GM19468 (cell line): ENCODE measurements around the gene HCFC1R1.

Source experiments
- ATAC-seq: cut with Tn5 transposase; IDR thresholded peaks from one replicate; pipeline ENCODE4 v1.9.1; 2021; ENCODE audit warnings: mild to moderate bottlenecking, moderate library complexity, moderate number of reproducible peaks; ENCODE audit not compliant: unreplicated experiment; ENCODE audit errors: extremely low read depth

Gene HCFC1R1

GRCh38 chr16:3021449-3022207, 2.1 kb downstream of the HCFC1R1 start:
- ATAC-seq, result no peak

- no peak for ATAC-seq
These were observed 2.9 kb downstream of the HCFC1R1 start for GRCh38 chr16:3020604-3021448.

GRCh38 chr16:3020247-3020603, 3.5 kb downstream of the HCFC1R1 start, which contains the start of gene TNFRSF12A:
TNFRSF12A (plus strand) TSS chr16:3020368; CDS start chr16:3020398, 30 bp downstream.
- no peak for ATAC-seq

GRCh38 chr16:3019594-3020246, 4.0 kb downstream of the HCFC1R1 start:
- no peak for ATAC-seq

- ATAC-seq, result no peak
These were observed 5.8 kb downstream of the HCFC1R1 start, which contains the start of gene CLDN6 for GRCh38 chr16:3017794-3018506. CLDN6 (minus strand) TSS chr16:3018183; CDS start chr16:3016021, 2,162 bp downstream.

- ATAC-seq, result no peak
These were observed 6.4 kb downstream of the HCFC1R1 start for GRCh38 chr16:3017344-3017743.

GRCh38 chr16:3015865-3016521, 7.7 kb downstream of the HCFC1R1 start:
- ATAC-seq, result no peak

- no peak for ATAC-seq
These were observed 8.8 kb downstream of the HCFC1R1 start for GRCh38 chr16:3014971-3015370.

- no peak for ATAC-seq
These were observed 9.6 kb downstream of the HCFC1R1 start for GRCh38 chr16:3013998-3014690.

GRCh38 chr16:3013491-3013951, 10.2 kb downstream of the HCFC1R1 start:
- ATAC-seq, result no peak

GRCh38 chr16:3012828-3013420, 10.8 kb downstream of the HCFC1R1 start, which contains the start of gene CLDN9:
CLDN9 (plus strand) TSS chr16:3012923; CDS start chr16:3013363, 440 bp downstream.
- ATAC-seq, result no peak

GRCh38 chr16:3012246-3012645, 11.5 kb downstream of the HCFC1R1 start:
- ATAC-seq, result no peak

GRCh38 chr16:3010510-3010909, 13.2 kb downstream of the HCFC1R1 start:
- no peak for ATAC-seq

GRCh38 chr16:3009568-3010390, 14.0 kb downstream of the HCFC1R1 start:
- no peak for ATAC-seq

- ATAC-seq, result no peak
These were observed 15.1 kb downstream of the HCFC1R1 start for GRCh38 chr16:3008690-3009037.

GRCh38 chr16:3007957-3008689, 15.6 kb downstream of the HCFC1R1 start:
- no peak for ATAC-seq
